ENCODE data around the gene POLD4. TPM values are rescaled to one million over a fixed set of nuclear protein-coding genes. Genes with fewer than 3 reads are reported as not detected.
A peak's percentile ranks its signal among the peaks of the same experiment; 100 is the strongest.

POLD4 gene
- total and polyA plus RNA-seq, 2 of the 13 experiments (the other 11 are each of a cell fraction or from before 2014, with no cell fraction given), result 10.5 to 27.4 TPM

GRCh38 chr11:67372993-67373647 lies 19.8 kb upstream of the POLD4 start, which contains the start of gene CLCF1 (continued):
- TF ChIP-seq ZNF34 (CRISPR knock-in tag; IDR thresholded peaks at IDR 0.05; ENCODE audit: borderline replicate concordance), result no peak
- TF ChIP-seq SRF (IDR thresholded peaks at IDR 0.05; ENCODE audit: low read depth, low read length), result no peak
- TF ChIP-seq ZNF331 (CRISPR knock-in tag; IDR thresholded peaks at IDR 0.05), result no peak

GRCh38 chr11:67372321-67372992 lies 19.1 kb upstream of the POLD4 start:
- Histone ChIP-seq H3K79me2 (ENCODE audit: insufficient read depth, low read length) (no peaks in the 10 kb centered on the region), H3K36me3 (replicated peaks in 1 of 2; ENCODE audit: control insufficient read depth in 1 of 2, insufficient read depth in 2 of 2, low read length in 2 of 2) (no peaks in the 10 kb centered on the region), H3K27me3 (ENCODE audit: control insufficient read depth in 1 of 2, insufficient read depth in 2 of 2, low read length in 2 of 2) (peaks cover 3 to 8% of the 10 kb centered on the region in 2 experiments; a peak in 3 of 5 replicates), H3K4me2 (ENCODE audit: low read depth, low read length) (peak overlapping the region; percentile 92), H3K9ac (ENCODE audit: insufficient read depth, low read depth, low read length) (peak overlapping the region; percentile 60), H3K27ac (ENCODE audit: extremely low read length, insufficient read depth, low read length) (no peak overlapping the region), H2AFZ (ENCODE audit: low read length) (no peak overlapping the region), H3K9me3 (ENCODE audit: low read length) (no peaks in the 10 kb centered on the region), H3K4me3 (replicated peaks in 1 of 3; ENCODE audit: insufficient read depth in 1 of 3, low read depth in 2 of 3, low read length in 3 of 3) (peak overlapping the region; percentile 69 to 75 (median 75); a peak in 5 of 6 replicates), H3K4me1 (ENCODE audit: insufficient read depth, low read length) (peaks cover 26% of the 10 kb centered on the region), H4K20me1 (ENCODE audit: insufficient read depth, low read length) (no peaks in the 10 kb centered on the region)
- no peak for DNase-seq (ENCODE audit: low spot score)
- ATAC-seq, result peak; percentile 21
- ChIA-PET POLR2A (interaction anchor here (1.9 to 18.5 kb wide), 3 partner anchors 10 to 29 kb away, joined by 10 to 365 read pairs (median 12); partner anchors contain the start of genes POLD4 and PPP1CA), CTCF (ENCODE audit: low intra/inter-chr PET ratio, low total read pairs) (no interaction called here)
- FAIRE-seq, result no peak
- intact Hi-C loops (cut with micrococcal nuclease; ENCODE audit: unreplicated experiment), result no loop called here
- in situ Hi-C loops (cut with HindIII; ENCODE audit: extremely low pct_ligation_motif_present, low pct_unique_long_range_greater_than_20kb), result no loop called here
- BruUV-seq (replicated peaks), result no TSS peak
- no CpG with 5 or more reads among the region's 78 CpGs for WGBS (ENCODE audit: low lambda C conversion rate)
- TF ChIP-seq STAG1 (CRISPR knock-in tag; IDR thresholded peaks at IDR 0.05) (no peak), KDM2A (CRISPR knock-in tag; IDR thresholded peaks at IDR 0.05; ENCODE audit: borderline replicate concordance, low read depth) (peak; percentile 20; the same call in 1 of the 2 replicates), SRSF9 (IDR thresholded peaks at IDR 0.05; ENCODE audit: borderline replicate concordance, insufficient read depth, low read depth, low read length, poor library complexity, severe bottlenecking) (no peak), RBFOX2 (IDR thresholded peaks at IDR 0.05; ENCODE audit: low read depth, low read length) (peak; percentile 27; the same call in 1 of the 2 replicates), ARNT (IDR thresholded peaks at IDR 0.05) (no peak), ATF7-NPFF (CRISPR knock-in tag; IDR thresholded peaks at IDR 0.05; ENCODE audit: low read depth) (no peak), HDAC1 (CRISPR knock-in tag; IDR thresholded peaks at IDR 0.05) (no peak), KLF16 (CRISPR knock-in tag; IDR thresholded peaks at IDR 0.05) (no peak), IKZF4 (CRISPR knock-in tag; IDR thresholded peaks at IDR 0.05; ENCODE audit: borderline replicate concordance, low read depth, not compliant biosample characterization) (no peak), IKZF1 (IDR thresholded peaks at IDR 0.05) (no peak), ATF1 (CRISPR knock-in tag; IDR thresholded peaks at IDR 0.05) (no peak), ZNF10 (CRISPR knock-in tag; IDR thresholded peaks at IDR 0.05; ENCODE audit: borderline replicate concordance, low read depth) (no peak), MYC (CRISPR knock-in tag; IDR thresholded peaks at IDR 0.05; ENCODE audit: borderline replicate concordance) (0 out of 2 replicates have a peak, but pooled peaks have one; percentile 5), MEIS1 (CRISPR knock-in tag; IDR thresholded peaks at IDR 0.05; ENCODE audit: borderline replicate concordance) (no peak), KLF11 (CRISPR knock-in tag; IDR thresholded peaks at IDR 0.05) (no peak), ZNF160 (CRISPR knock-in tag; IDR thresholded peaks at IDR 0.05) (no peak), TOE1 (CRISPR knock-in tag; IDR thresholded peaks at IDR 0.05) (no peak), KDM6A (CRISPR knock-in tag; IDR thresholded peaks at IDR 0.05; ENCODE audit: low read depth) (no peak), EHMT2 (IDR thresholded peaks at IDR 0.05; ENCODE audit: borderline replicate concordance, low read depth, low read length) (no peak), TFDP2 (CRISPR knock-in tag; IDR thresholded peaks at IDR 0.05) (no peak), NFIB (CRISPR knock-in tag; IDR thresholded peaks at IDR 0.05; ENCODE audit: borderline replicate concordance) (no peak)
